Activated naive CD8-positive, alpha-beta T cell (primary cell): ENCODE measurements around the gene ODAD2.
"Not testable (repeated sequence)": the region's sequence is repeated elsewhere in the genome, so short reads cannot be mapped to it uniquely, and the experiment has no call there.

Experiments used
- H3K27ac Mint-ChIP-seq: one replicate; pipeline ENCODE4 v1.8.0; 2021; ENCODE audit warnings: mixed read lengths
- H3K27me3 Mint-ChIP-seq: one replicate; pipeline ENCODE4 v1.8.0; 2021; ENCODE audit warnings: mixed read lengths
- H3K36me3 Mint-ChIP-seq: one replicate; pipeline ENCODE4 v1.8.0; 2021; ENCODE audit warnings: mixed read lengths
- H3K4me1 Mint-ChIP-seq: one replicate; pipeline ENCODE4 v1.8.0; 2021; ENCODE audit warnings: low read depth, mixed read lengths
- H3K4me3 Mint-ChIP-seq: one replicate; pipeline ENCODE4 v1.8.0; 2021; ENCODE audit warnings: mild to moderate bottlenecking, mixed read lengths
- H3K9me3 Mint-ChIP-seq: one replicate; pipeline ENCODE4 v1.8.0; 2021; ENCODE audit warnings: low read depth, mixed read lengths

Gene ODAD2

DNA sequence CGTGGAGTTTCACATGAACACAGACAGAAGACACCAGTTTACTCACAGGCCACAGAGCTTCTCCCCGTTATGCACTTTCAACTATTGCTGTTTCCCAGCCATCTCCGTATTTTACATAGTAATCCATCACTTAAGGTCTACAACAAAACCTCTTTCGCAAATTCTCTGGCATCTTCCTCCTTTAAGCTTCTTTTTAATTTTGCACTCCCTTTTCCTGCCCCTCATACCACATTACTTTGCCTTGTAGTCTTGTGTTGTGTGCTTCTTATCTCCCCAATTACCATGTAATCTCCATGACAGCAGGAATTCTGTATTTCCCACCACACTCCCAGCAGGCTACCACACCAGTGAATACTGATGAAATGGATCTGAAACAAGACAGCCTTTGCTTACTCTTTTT is 87.3 kb downstream of the ODAD2 start:
- H3K27me3 Mint-ChIP-seq: no peaks in the 10 kb centered on the region
- no peak overlapping the region for H3K27ac Mint-ChIP-seq
- no peaks in the 10 kb centered on the region for H3K4me1 Mint-ChIP-seq
- H3K36me3 Mint-ChIP-seq: peaks cover 3% of the 10 kb centered on the region
- peaks cover 3% of the 10 kb centered on the region for H3K9me3 Mint-ChIP-seq
- no peak overlapping the region for H3K4me3 Mint-ChIP-seq

DNA sequence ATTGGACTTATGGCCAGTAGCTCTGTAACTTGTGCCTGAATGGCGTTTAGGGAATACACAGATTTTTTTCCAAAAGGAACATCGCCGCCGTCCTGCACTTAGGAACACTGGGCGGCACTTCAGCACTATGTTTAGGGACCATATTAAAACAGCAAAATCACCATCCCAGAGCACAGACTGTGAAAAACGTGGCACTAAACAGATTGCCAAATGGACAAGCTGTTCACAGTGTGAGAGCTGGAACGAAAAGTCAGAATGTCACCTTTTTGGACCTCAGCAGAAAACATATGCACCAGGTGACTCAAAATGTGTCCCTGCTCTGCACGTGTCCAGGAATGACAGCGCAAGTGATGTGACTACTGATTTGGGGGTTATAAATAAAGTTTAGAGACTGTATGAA is 87.9 kb downstream of the ODAD2 start:
- Mint-ChIP-seq H3K36me3 (peaks cover 3% of the 10 kb centered on the region), H3K27me3 (no peaks in the 10 kb centered on the region), H3K27ac (no peak overlapping the region), H3K4me3 (no peak overlapping the region), H3K9me3 (peaks cover 3% of the 10 kb centered on the region), H3K4me1 (no peaks in the 10 kb centered on the region)

DNA sequence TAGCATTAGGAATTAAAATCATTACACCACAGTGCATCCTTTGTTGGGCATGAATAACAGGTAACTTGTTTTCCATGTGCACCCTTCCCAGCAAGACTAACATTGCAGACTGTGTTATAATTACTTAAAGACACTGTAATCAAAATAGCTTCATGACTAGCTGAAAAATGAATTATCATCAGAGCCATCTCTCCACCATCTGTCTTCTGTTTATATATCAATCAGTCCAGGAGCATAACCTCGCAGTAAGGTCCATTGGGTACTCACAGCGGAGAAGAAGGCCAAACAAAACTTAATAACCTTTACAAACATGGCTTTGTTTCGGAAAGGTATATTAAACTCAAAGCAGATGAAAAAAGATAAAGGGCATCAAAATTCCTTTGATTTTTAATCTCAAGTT is 90.6 kb downstream of the ODAD2 start:
- no peak overlapping the region for H3K4me3 Mint-ChIP-seq
- H3K27me3 Mint-ChIP-seq: no peaks in the 10 kb centered on the region
- H3K36me3 Mint-ChIP-seq: peaks cover 11% of the 10 kb centered on the region
- peaks cover 9% of the 10 kb centered on the region for H3K9me3 Mint-ChIP-seq
- H3K4me1 Mint-ChIP-seq: no peaks in the 10 kb centered on the region
- no peak overlapping the region for H3K27ac Mint-ChIP-seq

DNA sequence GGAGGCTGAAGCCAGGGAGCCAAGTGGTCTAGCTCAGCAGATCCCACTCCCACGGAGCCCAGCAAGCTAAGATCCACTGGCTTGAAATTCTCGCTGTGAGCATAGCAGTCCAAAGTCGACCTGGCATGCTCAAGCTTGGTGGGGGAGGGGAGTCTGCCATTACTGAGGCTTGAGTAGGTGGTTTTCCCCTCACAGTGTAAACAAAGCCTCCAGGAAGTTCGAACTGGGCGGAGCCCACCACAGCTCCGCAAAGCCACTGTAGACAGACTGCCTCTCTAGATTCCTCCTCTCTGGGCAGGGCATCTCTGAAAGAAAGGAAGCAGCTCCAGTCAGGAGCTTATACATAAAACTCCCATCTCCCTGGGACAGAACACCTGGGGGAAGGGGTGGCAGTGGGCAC is 99.4 kb downstream of the ODAD2 start:
- not testable (repeated sequence) for H3K27me3 Mint-ChIP-seq
- peak overlapping the region; percentile 41 for H3K27ac Mint-ChIP-seq

DNA sequence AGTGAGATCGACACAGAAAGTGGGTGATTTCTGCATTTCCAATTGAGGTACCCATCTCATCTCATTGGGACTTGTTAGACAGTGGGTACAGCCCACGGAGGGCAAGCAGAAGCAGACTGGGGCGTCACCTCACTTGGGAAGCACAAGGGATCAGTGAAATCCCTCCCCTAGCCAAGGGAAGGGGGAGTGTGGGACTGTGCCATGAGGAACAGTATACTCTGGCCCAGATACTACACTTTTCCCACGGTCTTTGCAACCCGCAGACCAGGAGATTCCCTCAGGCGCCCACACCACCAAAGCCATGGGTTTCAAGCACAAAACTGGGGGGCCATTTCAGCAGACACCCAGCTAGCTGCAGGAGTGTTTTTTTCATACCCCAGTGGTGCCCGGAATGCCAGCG is 99.8 kb downstream of the ODAD2 start:
- H3K4me3 Mint-ChIP-seq: no peak overlapping the region
- peaks cover 16% of the 10 kb centered on the region for H3K4me1 Mint-ChIP-seq
- no peaks in the 10 kb centered on the region for H3K27me3 Mint-ChIP-seq
- peaks cover 29% of the 10 kb centered on the region for H3K9me3 Mint-ChIP-seq
- peaks cover 31% of the 10 kb centered on the region for H3K36me3 Mint-ChIP-seq
- no peak overlapping the region for H3K27ac Mint-ChIP-seq

More for the DNA sequence above, 99.4 kb downstream of the ODAD2 start:
- peaks cover 32% of the 10 kb centered on the region for H3K36me3 Mint-ChIP-seq
- H3K4me3 Mint-ChIP-seq: peak overlapping the region; percentile 48
- H3K4me1 Mint-ChIP-seq: peaks cover 16% of the 10 kb centered on the region
- H3K9me3 Mint-ChIP-seq: peaks cover 30% of the 10 kb centered on the region

DNA sequence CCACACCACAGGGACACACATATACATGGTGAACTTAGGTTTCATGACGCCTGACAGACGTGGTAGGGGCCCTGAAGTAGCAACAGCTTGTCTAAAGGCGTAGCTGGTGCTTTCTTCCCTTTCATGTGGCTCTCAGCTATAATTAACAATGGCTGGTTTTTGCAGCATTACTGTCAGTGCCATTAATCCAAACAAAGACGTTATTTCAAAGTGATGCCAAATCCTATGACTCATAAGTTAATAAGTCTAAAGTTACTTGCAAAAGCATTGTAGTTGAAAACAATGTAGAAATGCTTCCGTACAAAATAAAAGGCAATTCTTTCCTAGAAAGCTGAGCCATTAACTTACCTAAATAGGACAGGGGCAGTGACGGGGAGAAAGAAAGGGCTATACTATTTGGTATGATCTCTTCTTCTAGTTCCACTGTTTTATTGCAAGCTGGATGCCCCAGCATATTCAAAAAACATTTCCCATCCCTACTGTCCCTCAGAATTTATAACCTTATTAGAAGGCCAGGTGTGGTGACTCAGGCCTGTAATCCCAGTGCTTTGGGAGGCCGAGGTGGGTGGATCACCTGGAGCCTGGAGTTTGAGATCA is 105.4 kb downstream of the ODAD2 start:
- no peak overlapping the region for H3K27ac Mint-ChIP-seq
- no peaks in the 10 kb centered on the region for H3K4me1 Mint-ChIP-seq
- peaks cover 5% of the 10 kb centered on the region for H3K36me3 Mint-ChIP-seq
- H3K4me3 Mint-ChIP-seq: no peak overlapping the region
- H3K9me3 Mint-ChIP-seq: peaks cover 12% of the 10 kb centered on the region
- H3K27me3 Mint-ChIP-seq: no peaks in the 10 kb centered on the region

DNA sequence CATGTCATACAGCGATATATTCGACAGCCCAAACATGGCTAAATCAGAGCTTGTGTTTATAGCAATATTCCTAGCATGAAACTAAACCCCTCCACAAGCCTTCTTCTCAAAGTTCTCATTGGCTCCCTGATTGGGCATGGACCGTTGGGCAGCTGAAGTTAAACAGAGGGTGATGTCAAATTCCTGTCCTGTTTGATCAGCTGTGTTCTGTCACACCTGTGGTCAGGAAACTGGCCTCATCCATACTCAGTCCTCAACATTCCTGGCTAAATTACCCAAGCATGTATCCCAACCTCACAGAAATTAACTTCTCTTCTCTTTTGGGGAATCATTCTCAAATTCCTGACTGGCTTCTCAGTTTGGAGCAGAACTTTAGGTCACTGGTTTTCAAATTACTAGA is 107.9 kb downstream of the ODAD2 start:
- Mint-ChIP-seq H3K36me3 (peaks cover 5% of the 10 kb centered on the region), H3K27me3 (no peaks in the 10 kb centered on the region), H3K4me3 (no peak overlapping the region), H3K27ac (no peak overlapping the region), H3K4me1 (no peaks in the 10 kb centered on the region), H3K9me3 (peaks cover 15% of the 10 kb centered on the region)

DNA sequence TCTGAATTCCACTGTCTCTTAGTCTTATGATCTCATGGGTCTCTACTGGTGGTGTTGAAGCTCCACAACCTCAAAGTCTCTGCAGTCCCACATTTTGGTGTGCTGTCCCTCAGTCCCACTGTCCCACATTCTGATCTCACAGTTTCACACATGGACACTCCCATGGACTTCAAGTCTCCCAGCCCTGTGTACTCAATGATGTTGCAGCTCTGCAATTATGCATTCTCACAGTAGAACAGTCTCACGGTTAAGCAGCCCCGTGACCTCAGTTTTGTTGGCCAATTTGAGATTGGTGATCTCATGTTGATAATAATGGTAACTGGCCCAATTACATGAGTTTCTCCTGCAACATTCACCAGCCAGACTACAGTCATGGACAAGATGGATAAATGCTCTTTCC is 109.4 kb downstream of the ODAD2 start:
- Mint-ChIP-seq H3K27ac (no peak overlapping the region), H3K27me3 (no peaks in the 10 kb centered on the region)

DNA sequence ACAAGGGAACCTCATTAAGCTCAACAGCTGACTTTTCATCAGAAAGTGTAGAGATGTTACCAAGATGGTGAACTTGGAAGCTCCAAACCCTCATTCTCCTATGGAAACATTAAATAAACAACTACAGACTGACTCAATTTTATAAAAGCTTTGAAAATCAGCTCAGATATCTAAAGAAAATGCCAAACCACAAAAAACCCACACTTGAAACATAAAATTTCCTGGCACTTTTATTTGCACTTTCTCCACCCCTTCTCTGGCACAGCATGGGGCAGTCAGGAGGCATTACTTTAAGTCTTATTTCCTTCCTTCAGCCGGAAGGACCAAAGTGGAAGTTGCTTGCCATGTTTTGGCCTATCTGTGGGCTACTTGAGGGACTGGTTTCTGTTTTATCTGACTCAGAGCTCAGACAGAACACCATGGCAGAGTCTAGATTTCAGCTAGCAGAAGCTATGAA is 114.7 kb downstream of the ODAD2 start:
- Mint-ChIP-seq H3K9me3 (peaks cover 16% of the 10 kb centered on the region), H3K36me3 (peaks cover 15% of the 10 kb centered on the region), H3K4me3 (no peak overlapping the region), H3K27me3 (no peaks in the 10 kb centered on the region), H3K27ac (no peak overlapping the region), H3K4me1 (peaks cover 8% of the 10 kb centered on the region)

More for the DNA sequence above, 109.4 kb downstream of the ODAD2 start:
- Mint-ChIP-seq H3K36me3 (peaks cover 7% of the 10 kb centered on the region), H3K4me1 (peaks cover 1% of the 10 kb centered on the region), H3K9me3 (peaks cover 15% of the 10 kb centered on the region), H3K4me3 (no peak overlapping the region)

DNA sequence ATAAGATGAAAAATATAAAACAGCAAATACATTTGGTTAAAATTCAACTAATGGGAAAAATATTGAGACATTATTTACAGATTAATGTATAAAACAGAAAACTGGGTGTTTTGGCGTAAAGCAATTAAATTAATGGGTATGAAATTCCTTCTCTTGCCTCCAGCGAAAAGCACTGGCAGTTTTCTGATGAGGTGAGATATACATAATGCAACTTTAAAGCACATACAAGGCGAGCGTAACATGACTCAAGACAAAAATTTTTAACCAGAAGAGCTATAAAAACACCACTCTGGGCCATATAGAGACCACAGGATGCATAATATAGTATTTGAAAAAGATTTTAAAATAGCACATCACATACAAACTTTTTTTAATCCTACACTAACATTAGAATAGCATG is 120.6 kb downstream of the ODAD2 start:
- Mint-ChIP-seq H3K9me3 (peaks cover 6% of the 10 kb centered on the region), H3K27ac (no peak overlapping the region), H3K36me3 (peaks cover 4% of the 10 kb centered on the region), H3K4me3 (no peak overlapping the region), H3K4me1 (no peaks in the 10 kb centered on the region), H3K27me3 (peaks cover 2% of the 10 kb centered on the region)

DNA sequence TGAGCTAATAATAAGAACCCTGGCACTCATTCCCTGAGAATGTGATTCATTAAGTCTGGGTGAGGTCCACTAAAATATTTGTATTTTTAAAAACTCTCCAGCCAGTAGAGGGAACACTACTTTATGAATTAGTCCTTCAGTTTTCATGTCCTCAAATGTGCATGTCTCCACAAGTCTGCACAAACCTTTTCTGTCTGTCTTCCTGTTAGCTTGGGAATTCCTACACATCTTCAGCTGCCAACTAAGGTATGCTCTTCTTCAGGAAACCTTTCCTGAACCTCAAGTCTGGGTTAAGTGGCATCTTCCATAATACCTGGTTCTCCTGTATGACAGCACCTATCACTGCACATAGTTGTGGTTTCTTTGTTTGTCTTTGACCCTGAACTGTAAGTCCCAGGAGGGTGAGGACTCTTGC is 133.7 kb downstream of the ODAD2 start:
- no peak overlapping the region for H3K4me3 Mint-ChIP-seq
- H3K27me3 Mint-ChIP-seq: no peaks in the 10 kb centered on the region
- no peak overlapping the region for H3K27ac Mint-ChIP-seq
- peaks cover 3% of the 10 kb centered on the region for H3K9me3 Mint-ChIP-seq
- H3K36me3 Mint-ChIP-seq: no peaks in the 10 kb centered on the region
- H3K4me1 Mint-ChIP-seq: no peaks in the 10 kb centered on the region

DNA sequence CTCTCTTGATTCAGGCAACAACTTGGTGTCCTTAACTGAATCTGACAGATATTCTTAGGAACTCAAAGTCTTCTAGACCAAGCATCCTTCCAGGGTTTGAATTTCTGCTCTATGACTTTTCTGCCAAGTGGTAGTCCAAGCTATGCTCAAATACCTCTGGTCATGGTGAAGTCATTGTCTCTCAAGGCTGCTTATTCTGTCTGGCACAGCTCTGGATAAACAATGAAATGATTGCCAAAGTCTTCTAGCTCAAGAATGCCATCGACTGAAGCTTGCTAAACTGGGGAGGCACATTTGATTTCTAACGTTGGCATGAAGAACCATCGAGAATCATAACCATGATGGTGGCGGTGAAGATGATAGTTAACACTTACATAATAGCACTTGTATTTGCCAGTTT is 137.1 kb downstream of the ODAD2 start:
- H3K36me3 Mint-ChIP-seq: no peaks in the 10 kb centered on the region
- H3K4me3 Mint-ChIP-seq: no peak overlapping the region
- no peaks in the 10 kb centered on the region for H3K9me3 Mint-ChIP-seq
- no peaks in the 10 kb centered on the region for H3K4me1 Mint-ChIP-seq
- H3K27me3 Mint-ChIP-seq: no peaks in the 10 kb centered on the region
- H3K27ac Mint-ChIP-seq: no peak overlapping the region

DNA sequence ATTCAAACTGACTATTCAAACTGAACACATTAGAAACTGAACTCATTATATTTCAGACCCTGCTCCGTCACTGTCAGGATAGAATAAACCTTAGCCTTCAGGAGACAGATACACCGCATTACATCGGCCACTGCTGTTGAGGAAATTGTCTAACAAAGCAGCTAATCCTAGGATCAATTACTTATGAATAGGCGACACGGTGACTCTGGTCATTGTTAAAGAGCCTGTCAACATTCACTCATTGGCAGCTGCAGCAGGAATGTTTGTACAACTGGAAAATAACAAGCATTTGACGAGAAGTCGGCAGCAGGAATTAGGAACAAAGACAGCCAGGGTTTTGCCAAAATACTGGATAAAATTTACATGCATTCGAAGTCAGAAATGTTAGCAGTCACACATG is 141.3 kb downstream of the ODAD2 start:
- no peaks in the 10 kb centered on the region for H3K9me3 Mint-ChIP-seq
- H3K4me3 Mint-ChIP-seq: no peak overlapping the region
- no peak overlapping the region for H3K27ac Mint-ChIP-seq
- no peaks in the 10 kb centered on the region for H3K4me1 Mint-ChIP-seq
- H3K36me3 Mint-ChIP-seq: no peaks in the 10 kb centered on the region
- H3K27me3 Mint-ChIP-seq: no peaks in the 10 kb centered on the region

DNA sequence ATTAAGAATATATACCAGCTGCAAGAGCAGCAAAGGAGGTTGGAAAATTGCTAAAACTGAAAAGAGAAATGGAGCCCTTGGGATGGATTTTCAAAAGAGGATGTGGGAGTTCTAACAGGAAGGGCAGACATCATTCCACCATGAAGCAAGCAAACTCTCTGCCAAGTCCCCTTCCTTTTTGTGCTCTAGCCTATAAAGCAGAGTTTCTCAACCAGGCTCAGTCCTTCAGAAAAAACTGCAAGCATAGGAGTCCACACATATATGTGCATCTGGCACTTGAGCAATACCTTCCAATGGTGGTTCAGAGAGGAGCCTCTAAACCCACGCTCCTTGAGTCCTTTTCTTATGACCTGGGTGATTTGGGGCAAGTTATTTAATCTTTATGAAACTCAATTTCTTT is 154.7 kb downstream of the ODAD2 start:
- no peak overlapping the region for H3K27ac Mint-ChIP-seq
- H3K9me3 Mint-ChIP-seq: no peaks in the 10 kb centered on the region
- no peak overlapping the region for H3K4me3 Mint-ChIP-seq
- peaks cover 9% of the 10 kb centered on the region for H3K27me3 Mint-ChIP-seq
- H3K4me1 Mint-ChIP-seq: no peaks in the 10 kb centered on the region
- H3K36me3 Mint-ChIP-seq: no peaks in the 10 kb centered on the region

DNA sequence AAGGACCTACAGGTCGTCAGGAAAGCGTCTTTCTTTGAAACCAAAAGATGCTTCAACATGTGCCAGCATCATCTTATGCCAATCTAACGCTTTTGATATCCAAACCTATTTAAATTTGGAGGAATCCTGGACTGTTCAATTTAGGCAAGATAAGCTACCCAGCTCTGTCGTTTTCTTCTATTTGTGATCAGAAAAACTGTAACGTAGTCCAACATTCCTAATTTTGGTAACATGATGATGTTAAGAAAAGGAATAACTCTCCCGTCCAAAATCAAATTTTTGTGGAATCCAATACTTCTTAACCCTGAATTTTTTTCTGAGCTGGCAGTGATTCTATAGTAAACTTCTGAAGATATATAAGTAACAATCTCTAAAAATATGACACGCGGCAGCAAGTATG is 160.0 kb downstream of the ODAD2 start:
- Mint-ChIP-seq H3K36me3 (no peaks in the 10 kb centered on the region), H3K9me3 (no peaks in the 10 kb centered on the region), H3K27me3 (peaks cover 3% of the 10 kb centered on the region), H3K4me3 (no peak overlapping the region), H3K27ac (no peak overlapping the region), H3K4me1 (no peaks in the 10 kb centered on the region)

DNA sequence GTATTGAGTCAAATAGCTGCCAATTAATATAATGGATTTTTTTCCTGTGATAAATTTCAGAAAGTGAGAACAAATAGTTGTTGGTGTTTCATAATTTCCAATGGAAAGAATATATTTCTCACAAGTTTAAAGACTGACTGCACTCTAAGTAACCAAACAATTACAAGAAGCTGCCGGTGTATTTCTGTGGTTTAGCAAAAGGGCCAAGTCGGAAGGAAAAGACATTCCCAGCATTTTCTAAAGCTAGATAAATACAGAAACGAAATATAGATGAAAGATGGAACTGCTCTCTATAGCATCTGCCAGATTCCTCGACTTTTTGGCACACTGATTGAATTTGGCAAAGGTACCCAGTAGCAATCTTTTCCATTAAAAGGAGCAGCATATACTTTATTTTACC is 160.5 kb downstream of the ODAD2 start:
- Mint-ChIP-seq H3K9me3 (no peaks in the 10 kb centered on the region), H3K36me3 (no peaks in the 10 kb centered on the region), H3K4me3 (no peak overlapping the region), H3K27me3 (peaks cover 5% of the 10 kb centered on the region), H3K4me1 (no peaks in the 10 kb centered on the region), H3K27ac (no peak overlapping the region)
